ENCODE data around the gene STAMBPL1. TPM values are rescaled to one million over a fixed set of nuclear protein-coding genes. Genes with fewer than 3 reads are reported as not detected.

Gene STAMBPL1
- total RNA-seq, 1 experiment from 2014 or later, result 0.54 TPM

GRCh38 chr10:88901984-88902789 lies 22.1 kb downstream of the STAMBPL1 start:
- no peak overlapping the region for H3K27ac Mint-ChIP-seq (ENCODE audit: unreplicated experiment)
- H3K4me1 Mint-ChIP-seq (ENCODE audit: low read depth, unreplicated experiment), result peaks cover 11% of the 10 kb centered on the region
- Histone ChIP-seq H3K27me3 (replicated peaks; ENCODE audit: control insufficient read depth, insufficient read depth, low read length) (no peaks in the 10 kb centered on the region), H3K4me1 (peaks cover 42% of the 10 kb centered on the region), H3K9me3 (no peaks in the 10 kb centered on the region), H3K4me3 (ENCODE audit: low read depth, low read length) (no peak overlapping the region), H3K36me3 (ENCODE audit: control insufficient read depth, insufficient read depth, low read length) (no peaks in the 10 kb centered on the region)
- intact Hi-C loops (cut with micrococcal nuclease; ENCODE audit: unreplicated experiment), result no loop called here
- no peaks in the 10 kb centered on the region for H3K27me3 Mint-ChIP-seq (ENCODE audit: insufficient read depth, unreplicated experiment)
- ChIA-PET POLR2A (no interaction called here), CTCF (no interaction called here)
- DNase-seq, result no peak
- no peak for TF ChIP-seq CTCF (IDR thresholded peaks at IDR 0.05; ENCODE audit: insufficient read depth in 1 of 2, low read depth in 1 of 2, low read length in 1 of 2, severe bottlenecking in 1 of 2, unreplicated experiment in 1 of 2)
- H3K9me3 Mint-ChIP-seq (ENCODE audit: unreplicated experiment), result no peaks in the 10 kb centered on the region
- no peak overlapping the region for H3K4me3 Mint-ChIP-seq (ENCODE audit: unreplicated experiment)
- BruUV-seq (replicated peaks), result no TSS peak
- no peaks in the 10 kb centered on the region for H3K36me3 Mint-ChIP-seq (ENCODE audit: insufficient read depth, unreplicated experiment)

- Mint-ChIP-seq H3K9me3 (ENCODE audit: unreplicated experiment) (no peaks in the 10 kb centered on the region), H3K27me3 (ENCODE audit: insufficient read depth, unreplicated experiment) (no peaks in the 10 kb centered on the region), H3K36me3 (ENCODE audit: insufficient read depth, unreplicated experiment) (no peaks in the 10 kb centered on the region), H3K4me3 (ENCODE audit: unreplicated experiment) (no peak overlapping the region), H3K4me1 (ENCODE audit: low read depth, unreplicated experiment) (peaks cover 6% of the 10 kb centered on the region), H3K27ac (ENCODE audit: unreplicated experiment) (no peak overlapping the region)
- H3K27me3 ChIP-seq (replicated peaks; ENCODE audit: control insufficient read depth, insufficient read depth, low read length), result no peaks in the 10 kb centered on the region
- DNase-seq, result no peak
- no peaks in the 10 kb centered on the region for H3K36me3 ChIP-seq (ENCODE audit: control insufficient read depth, insufficient read depth, low read length)
- ChIA-PET CTCF (interaction anchor here (0.6 kb wide), 1 partner anchor 93 kb away, joined by 4 read pairs; no protein-coding TSS in a partner anchor), POLR2A (no interaction called here)
- no peaks in the 10 kb centered on the region for H3K9me3 ChIP-seq
- no peak overlapping the region for H3K4me3 ChIP-seq (ENCODE audit: low read depth, low read length)
- TF ChIP-seq CTCF (IDR thresholded peaks at IDR 0.05; ENCODE audit: insufficient read depth in 1 of 2, low read depth in 1 of 2, low read length in 1 of 2, severe bottlenecking in 1 of 2, unreplicated experiment in 1 of 2), result no peak
- intact Hi-C loops (cut with micrococcal nuclease; ENCODE audit: unreplicated experiment), result no loop called here
- H3K4me1 ChIP-seq, result peaks cover 32% of the 10 kb centered on the region
- no TSS peak for BruUV-seq (replicated peaks)
Measured at GRCh38 chr10:88903715-88904114, 23.7 kb downstream of the STAMBPL1 start.

- ChIA-PET CTCF (no interaction called here), POLR2A (no interaction called here)
- DNase-seq, result no peak
- H3K36me3 Mint-ChIP-seq (ENCODE audit: insufficient read depth, unreplicated experiment), result no peaks in the 10 kb centered on the region
- Histone ChIP-seq H3K9me3 (no peaks in the 10 kb centered on the region), H3K36me3 (ENCODE audit: control insufficient read depth, insufficient read depth, low read length) (no peaks in the 10 kb centered on the region), H3K4me1 (peaks cover 10% of the 10 kb centered on the region), H3K4me3 (ENCODE audit: low read depth, low read length) (no peak overlapping the region), H3K27me3 (replicated peaks; ENCODE audit: control insufficient read depth, insufficient read depth, low read length) (no peaks in the 10 kb centered on the region)
- TF ChIP-seq CTCF (IDR thresholded peaks at IDR 0.05; ENCODE audit: insufficient read depth in 1 of 2, low read depth in 1 of 2, low read length in 1 of 2, severe bottlenecking in 1 of 2, unreplicated experiment in 1 of 2), result no peak
- H3K4me3 Mint-ChIP-seq (ENCODE audit: unreplicated experiment), result no peak overlapping the region
- no TSS peak for BruUV-seq (replicated peaks)
- H3K4me1 Mint-ChIP-seq (ENCODE audit: low read depth, unreplicated experiment), result no peaks in the 10 kb centered on the region
- no peaks in the 10 kb centered on the region for H3K27me3 Mint-ChIP-seq (ENCODE audit: insufficient read depth, unreplicated experiment)
- no peak overlapping the region for H3K27ac Mint-ChIP-seq (ENCODE audit: unreplicated experiment)
- no peaks in the 10 kb centered on the region for H3K9me3 Mint-ChIP-seq (ENCODE audit: unreplicated experiment)
- intact Hi-C loops (cut with micrococcal nuclease; ENCODE audit: unreplicated experiment), result no loop called here
Measured at GRCh38 chr10:88906921-88907320, 26.9 kb downstream of the STAMBPL1 start.

Measured in Caco-2 (cell line).